ENCODE results near the gene SNX20. TPM values are rescaled to one million over a fixed set of nuclear protein-coding genes. Genes with fewer than 3 reads are reported as not detected.

SNX20 gene
- total and polyA plus RNA-seq, 2 donors (not counting 3 experiments of a cell fraction or from before 2014, with no cell fraction given): not detected

DNA sequence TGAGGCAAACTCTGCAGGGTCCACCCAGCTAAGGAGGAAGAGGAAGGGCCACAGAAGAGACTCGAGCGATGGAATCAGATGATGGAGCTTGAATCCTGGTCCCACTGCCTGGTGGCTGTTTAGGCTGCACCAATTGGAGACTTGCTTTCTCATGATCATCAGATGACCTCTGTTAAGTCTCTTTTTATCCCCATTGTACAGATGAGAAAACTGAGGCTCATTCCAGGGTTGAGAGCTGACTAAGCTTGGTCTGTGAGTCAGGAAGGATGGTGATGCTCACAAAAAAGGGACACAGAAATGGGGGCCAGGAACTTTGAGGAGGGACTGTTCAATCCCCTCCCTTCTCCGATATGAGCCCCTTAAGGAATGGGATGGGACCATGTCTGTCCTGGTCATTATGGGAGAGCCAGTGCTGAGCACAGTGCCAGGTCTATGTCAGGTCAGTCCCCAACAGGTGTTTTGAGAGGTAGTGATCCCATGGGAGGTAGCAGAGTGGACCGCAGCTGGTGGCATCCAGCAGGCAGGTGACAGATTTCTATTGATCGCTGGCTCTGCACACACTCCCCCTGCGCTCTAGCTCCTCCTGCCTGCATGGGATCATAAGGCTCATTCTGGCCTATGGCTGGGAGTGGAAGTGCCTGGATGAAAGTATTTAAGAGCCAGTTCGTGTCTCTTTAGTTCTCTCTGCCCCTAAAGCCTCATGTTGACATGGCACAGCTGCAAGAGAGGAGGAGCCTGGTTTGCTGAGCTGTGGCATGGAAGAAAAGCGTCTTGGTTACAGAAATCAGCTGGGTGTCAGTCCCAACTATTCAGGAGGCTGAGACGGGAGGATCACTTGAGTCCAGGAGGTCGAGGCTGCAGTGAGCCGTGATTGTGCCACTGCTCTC, 27.2 kb downstream of the SNX20 start:
- intact Hi-C loops (cut with micrococcal nuclease) (no loop called here), dilution Hi-C loops (cut with MboI; ENCODE audit: extremely low pct_ligation_motif_present, low sequenced_read_pairs) (no loop called here)
- Histone ChIP-seq H3K9me1 (replicated peaks; ENCODE audit: control insufficient read depth, extremely low read depth, insufficient read depth, low read length) (no peaks in the 10 kb centered on the region), H3K27me3 (ENCODE audit: control insufficient read depth in 2 of 2, insufficient read depth in 2 of 2, low read length in 2 of 2) (no peaks in the 10 kb centered on the region), H3K27ac (ENCODE audit: insufficient read depth, low read depth, low read length) (no peak overlapping the region), H4K20me1 (replicated peaks; ENCODE audit: control insufficient read depth, extremely low read depth, insufficient read depth, low read length) (no peaks in the 10 kb centered on the region), H3K36me3 (ENCODE audit: control insufficient read depth in 2 of 2, extremely low read depth in 1 of 2, insufficient read depth in 2 of 2, low read length in 2 of 2) (no peaks in the 10 kb centered on the region), H3K4me2 (ENCODE audit: insufficient read depth, low read length) (no peak overlapping the region), H3K9ac (replicated peaks; ENCODE audit: extremely low read depth, insufficient read depth, low read length) (no peak overlapping the region), H2AFZ (ENCODE audit: low read depth, low read length) (no peak overlapping the region), H3K4me3 (replicated peaks in 1 of 3; ENCODE audit: insufficient read depth in 1 of 3, low read depth in 1 of 3, low read length in 3 of 3) (no peak overlapping the region), H3K4me1 (ENCODE audit: control insufficient read depth, extremely low read depth, insufficient read depth, low read length) (no peaks in the 10 kb centered on the region), H3K9me3 (replicated peaks; ENCODE audit: control insufficient read depth, insufficient read depth, low read length) (no peaks in the 10 kb centered on the region), H3K79me2 (ENCODE audit: control insufficient read depth, insufficient read depth, low read length) (no peaks in the 10 kb centered on the region)
- FAIRE-seq (no peak), DNase-seq (ENCODE audit: low read depth, low spot score) (no peak)
- TF ChIP-seq, protein P1, sequence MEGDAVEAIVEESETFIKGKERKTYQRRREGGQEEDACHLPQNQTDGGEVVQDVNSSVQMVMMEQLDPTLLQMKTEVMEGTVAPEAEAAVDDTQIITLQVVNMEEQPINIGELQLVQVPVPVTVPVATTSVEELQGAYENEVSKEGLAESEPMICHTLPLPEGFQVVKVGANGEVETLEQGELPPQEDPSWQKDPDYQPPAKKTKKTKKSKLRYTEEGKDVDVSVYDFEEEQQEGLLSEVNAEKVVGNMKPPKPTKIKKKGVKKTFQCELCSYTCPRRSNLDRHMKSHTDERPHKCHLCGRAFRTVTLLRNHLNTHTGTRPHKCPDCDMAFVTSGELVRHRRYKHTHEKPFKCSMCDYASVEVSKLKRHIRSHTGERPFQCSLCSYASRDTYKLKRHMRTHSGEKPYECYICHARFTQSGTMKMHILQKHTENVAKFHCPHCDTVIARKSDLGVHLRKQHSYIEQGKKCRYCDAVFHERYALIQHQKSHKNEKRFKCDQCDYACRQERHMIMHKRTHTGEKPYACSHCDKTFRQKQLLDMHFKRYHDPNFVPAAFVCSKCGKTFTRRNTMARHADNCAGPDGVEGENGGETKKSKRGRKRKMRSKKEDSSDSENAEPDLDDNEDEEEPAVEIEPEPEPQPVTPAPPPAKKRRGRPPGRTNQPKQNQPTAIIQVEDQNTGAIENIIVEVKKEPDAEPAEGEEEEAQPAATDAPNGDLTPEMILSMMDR (IDR thresholded peaks at IDR 0.05; ENCODE audit: extremely low read depth in 1 of 2, insufficient read depth in 1 of 2, low read depth in 1 of 2, low read length in 2 of 2): no peak
- TF ChIP-seq POLR2AphosphoS5 (IDR thresholded peaks at IDR 0.05; ENCODE audit: insufficient read depth, low read depth, low read length): no peak
- TF ChIP-seq MYC (IDR thresholded peaks at IDR 0.05; ENCODE audit: low read depth, low read length): no peak
- TF ChIP-seq, protein P2, sequence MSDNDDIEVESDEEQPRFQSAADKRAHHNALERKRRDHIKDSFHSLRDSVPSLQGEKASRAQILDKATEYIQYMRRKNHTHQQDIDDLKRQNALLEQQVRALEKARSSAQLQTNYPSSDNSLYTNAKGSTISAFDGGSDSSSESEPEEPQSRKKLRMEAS (IDR thresholded peaks at IDR 0.05; ENCODE audit: insufficient read depth, insufficient read length): no peak
- TF ChIP-seq EZH2 (IDR thresholded peaks at IDR 0.05; ENCODE audit: borderline replicate concordance, low read depth, low read length, severe bottlenecking): no peak
- no peak for TF ChIP-seq GATA2 (IDR thresholded peaks at IDR 0.05; ENCODE audit: insufficient read depth, insufficient read length, low read depth, low read length)
- TF ChIP-seq JUN (IDR thresholded peaks at IDR 0.05; ENCODE audit: borderline replicate concordance, insufficient read depth, insufficient read length, low read depth): no peak
- TF ChIP-seq FOS (IDR thresholded peaks at IDR 0.05; ENCODE audit: borderline replicate concordance, insufficient read depth, low read length): no peak
- TF ChIP-seq POLR2A (IDR thresholded peaks at IDR 0.05; ENCODE audit: low read depth, low read length): no peak
- POLR2A ChIA-PET: no interaction called here
- CTCF ChIA-PET: interaction anchor here (0.5 to 2.7 kb wide), 2 partner anchors 11 kb away, joined by 3 to 14 read pairs; no protein-coding TSS in a partner anchor
- no TSS peak for BruUV-seq (replicated peaks)
